ENCODE results near the gene LZTFL1.

LZTFL1 gene

DNA sequence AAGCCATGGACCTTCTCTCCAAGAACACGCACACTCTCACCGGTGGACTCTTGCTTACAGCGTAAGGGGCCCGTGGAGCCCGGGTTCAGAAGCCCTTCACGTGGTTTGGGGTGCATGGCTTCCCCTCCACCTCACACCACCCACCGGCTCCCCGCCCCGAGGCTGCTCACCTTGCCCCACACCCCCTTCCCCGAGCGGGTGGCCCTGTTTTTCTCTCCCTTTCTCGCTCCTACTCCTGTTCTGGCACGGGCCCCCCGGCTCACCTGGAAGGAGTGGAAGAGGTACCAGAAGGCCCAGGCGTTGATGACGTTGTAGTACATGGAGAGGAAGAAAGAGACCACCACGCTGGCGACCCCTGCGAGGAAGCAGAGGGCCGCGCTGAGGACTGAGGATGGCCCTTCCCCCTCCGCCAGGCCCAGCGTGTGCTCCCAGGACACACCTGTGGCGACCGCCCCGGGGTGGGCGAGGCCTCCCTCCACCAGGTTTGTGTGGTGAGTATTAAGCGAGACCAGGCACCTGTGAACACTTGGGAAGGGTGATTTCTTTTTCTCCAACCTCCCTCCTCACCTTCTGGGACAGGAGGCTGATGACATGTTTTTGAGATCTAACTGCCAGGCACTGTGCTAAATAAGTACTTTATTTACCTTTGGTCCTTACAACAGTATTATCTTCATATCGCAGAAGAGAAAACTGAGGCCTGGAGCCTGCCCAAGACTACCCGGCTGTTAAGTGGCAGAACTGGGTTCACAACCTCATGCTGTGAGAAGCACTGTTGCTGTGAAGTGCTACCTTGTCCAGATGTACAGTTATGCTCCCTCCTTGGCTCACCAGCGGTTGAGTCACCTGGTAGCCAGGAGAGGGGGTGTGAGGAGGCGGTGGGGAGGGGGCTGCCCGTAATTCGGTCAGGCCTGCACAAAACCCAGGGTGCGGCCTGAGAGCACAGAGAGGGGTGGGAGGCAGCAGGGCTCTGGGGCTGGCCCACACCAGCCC lies 61.9 kb downstream of the LZTFL1 start:
- H3K36me3 Mint-ChIP-seq: no peaks in the 10 kb centered on the region
- H3K4me3 Mint-ChIP-seq: no peak overlapping the region
- no peak for ATAC-seq (ENCODE audit: low read depth)
- H3K27me3 Mint-ChIP-seq: peaks cover 3% of the 10 kb centered on the region
- DNase-seq (ENCODE audit: low spot score in 2 of 2): no peak
- no peak overlapping the region for H3K27ac Mint-ChIP-seq
- H3K9me3 Mint-ChIP-seq: peaks cover 4% of the 10 kb centered on the region
- no peaks in the 10 kb centered on the region for H3K4me1 Mint-ChIP-seq

GRCh38 chr3:45778761-45779201 lies 63.1 kb downstream of the LZTFL1 start:
- no peaks in the 10 kb centered on the region for H3K4me1 Mint-ChIP-seq
- DNase-seq (ENCODE audit: low spot score in 2 of 2) (no peak), ATAC-seq (ENCODE audit: low read depth) (no peak)
- H3K27me3 Mint-ChIP-seq: peaks cover 5% of the 10 kb centered on the region
- H3K27ac Mint-ChIP-seq: no peak overlapping the region
- H3K36me3 Mint-ChIP-seq: no peaks in the 10 kb centered on the region
- no peaks in the 10 kb centered on the region for H3K9me3 Mint-ChIP-seq
- H3K4me3 Mint-ChIP-seq: no peak overlapping the region

GRCh38 chr3:45777746-45778386 lies 64.1 kb downstream of the LZTFL1 start:
- no peaks in the 10 kb centered on the region for H3K36me3 Mint-ChIP-seq
- H3K4me1 Mint-ChIP-seq: no peaks in the 10 kb centered on the region
- H3K27me3 Mint-ChIP-seq: peaks cover 5% of the 10 kb centered on the region
- no peaks in the 10 kb centered on the region for H3K9me3 Mint-ChIP-seq
- DNase-seq (ENCODE audit: low spot score in 2 of 2) (no peak), ATAC-seq (ENCODE audit: low read depth) (no peak)
- no peak overlapping the region for H3K27ac Mint-ChIP-seq
- H3K4me3 Mint-ChIP-seq: no peak overlapping the region

DNA sequence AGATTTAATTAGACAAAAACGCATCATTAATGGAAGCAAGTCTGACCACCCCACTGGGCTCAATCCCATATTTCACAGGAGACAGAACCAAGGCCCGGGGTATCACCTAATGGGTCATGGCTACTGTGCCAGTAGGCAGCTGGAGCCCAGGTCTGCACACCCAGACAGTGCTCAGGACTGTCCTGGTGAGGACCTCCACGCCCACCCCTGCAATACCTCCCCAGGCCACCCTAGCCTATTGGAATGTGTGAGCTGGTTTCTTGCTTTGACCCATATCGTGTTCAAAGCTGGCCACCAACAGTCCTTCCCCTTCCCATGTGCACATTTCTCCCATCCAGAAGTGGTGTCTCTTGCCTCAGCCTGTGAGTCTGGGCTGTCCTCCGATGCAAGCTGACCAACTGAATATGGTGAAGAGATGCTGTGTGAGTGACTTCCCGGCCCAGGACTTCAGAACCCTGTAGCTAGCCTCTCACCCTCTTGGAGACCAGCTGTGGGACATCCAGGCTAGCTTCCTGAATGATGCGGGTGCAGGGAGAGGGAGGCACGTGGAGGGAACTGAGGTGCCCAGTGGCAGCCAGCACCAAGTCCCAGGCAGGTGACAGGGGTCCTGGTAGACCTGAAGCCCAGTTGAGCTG lies 64.7 kb downstream of the LZTFL1 start:
- no peak overlapping the region for H3K27ac Mint-ChIP-seq
- H3K9me3 Mint-ChIP-seq: no peaks in the 10 kb centered on the region
- no peak for DNase-seq (ENCODE audit: low spot score in 2 of 2)
- no peaks in the 10 kb centered on the region for H3K4me1 Mint-ChIP-seq
- H3K36me3 Mint-ChIP-seq: no peaks in the 10 kb centered on the region
- H3K27me3 Mint-ChIP-seq: peaks cover 5% of the 10 kb centered on the region
- H3K4me3 Mint-ChIP-seq: no peak overlapping the region
- no peak for ATAC-seq (ENCODE audit: low read depth)

DNA sequence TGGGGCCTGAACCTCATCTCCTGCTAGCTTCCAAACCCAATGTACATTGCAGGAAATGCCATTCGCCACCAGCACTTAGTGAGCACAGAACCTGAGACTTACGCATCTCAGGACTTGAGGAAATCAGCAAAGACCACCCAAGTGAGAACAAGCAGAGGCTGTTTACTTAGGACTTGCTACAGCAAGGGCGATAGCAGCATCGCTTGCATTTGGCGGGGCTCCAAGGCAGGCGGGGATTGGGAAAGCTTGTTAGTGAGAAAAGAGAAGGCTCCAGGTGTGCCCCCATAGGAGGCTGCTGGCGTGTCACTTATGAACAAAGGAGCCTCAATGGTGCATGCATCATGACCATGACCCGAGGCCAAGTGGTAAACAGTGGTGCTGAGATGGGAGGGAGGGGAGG lies 65.3 kb downstream of the LZTFL1 start:
- Mint-ChIP-seq H3K9me3 (no peaks in the 10 kb centered on the region), H3K27ac (no peak overlapping the region), H3K4me3 (no peak overlapping the region), H3K27me3 (peaks cover 7% of the 10 kb centered on the region), H3K4me1 (no peaks in the 10 kb centered on the region), H3K36me3 (no peaks in the 10 kb centered on the region)
- ATAC-seq (ENCODE audit: low read depth) (no peak), DNase-seq (ENCODE audit: low spot score in 2 of 2) (no peak)

DNA sequence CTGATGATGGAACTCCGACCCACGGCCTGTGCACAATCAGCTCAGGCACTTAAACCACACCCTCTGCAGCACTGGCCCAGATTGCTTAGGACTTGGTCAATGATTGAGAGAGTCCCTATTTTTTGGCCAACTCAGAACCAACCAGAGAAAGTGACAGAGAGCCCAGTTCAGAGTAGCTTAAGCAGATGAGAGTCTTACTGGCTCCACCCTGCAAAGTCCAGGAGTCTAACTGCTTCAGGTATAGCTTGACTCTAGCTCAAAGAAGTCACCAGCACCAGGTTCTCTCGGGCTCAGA lies 65.7 kb downstream of the LZTFL1 start:
- H3K36me3 Mint-ChIP-seq: no peaks in the 10 kb centered on the region
- no peak overlapping the region for H3K4me3 Mint-ChIP-seq
- no peak for ATAC-seq (ENCODE audit: low read depth)
- H3K27me3 Mint-ChIP-seq: peaks cover 8% of the 10 kb centered on the region
- no peaks in the 10 kb centered on the region for H3K4me1 Mint-ChIP-seq
- DNase-seq (ENCODE audit: low spot score in 2 of 2): no peak
- no peaks in the 10 kb centered on the region for H3K9me3 Mint-ChIP-seq
- H3K27ac Mint-ChIP-seq: no peak overlapping the region

DNA sequence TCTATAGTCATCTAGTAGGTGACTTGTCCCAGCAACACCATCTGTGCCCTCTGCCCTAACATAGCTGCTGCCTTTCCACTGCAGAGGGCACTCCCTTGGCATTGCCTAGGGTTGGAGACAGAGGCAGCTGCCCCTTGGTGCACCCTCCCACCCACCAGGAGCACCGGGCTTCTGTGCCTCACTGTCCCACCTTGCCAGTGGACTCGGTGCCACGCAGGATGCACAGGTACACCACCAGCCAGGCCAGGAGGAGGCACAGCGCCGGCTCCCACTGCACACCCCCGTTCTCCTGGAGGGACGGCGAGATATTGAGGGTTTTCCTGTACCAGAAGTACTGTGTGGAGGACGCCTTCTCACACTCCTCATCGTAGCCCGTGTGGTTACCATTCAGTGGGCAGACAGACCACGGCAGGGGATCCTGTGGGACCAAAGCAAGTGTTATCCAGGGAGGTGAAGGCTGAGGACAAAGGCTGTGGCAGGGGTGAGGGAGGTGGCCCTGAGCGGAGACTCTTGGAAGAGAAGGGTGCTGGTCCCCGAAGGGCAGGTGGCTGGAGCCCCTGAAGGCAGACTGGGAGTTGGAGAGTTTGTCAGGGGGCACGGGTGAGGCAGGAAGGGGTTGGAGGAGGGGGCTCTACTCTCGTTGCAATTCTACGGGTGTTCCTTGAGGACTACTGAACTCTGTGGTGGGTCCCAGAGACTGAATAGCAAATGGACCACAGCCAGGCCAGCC lies 66.2 kb downstream of the LZTFL1 start:
- Mint-ChIP-seq H3K36me3 (no peaks in the 10 kb centered on the region), H3K9me3 (no peaks in the 10 kb centered on the region), H3K27ac (no peak overlapping the region), H3K4me1 (no peaks in the 10 kb centered on the region), H3K4me3 (no peak overlapping the region), H3K27me3 (peaks cover 8% of the 10 kb centered on the region)
- ATAC-seq (ENCODE audit: low read depth) (no peak), DNase-seq (ENCODE audit: low spot score in 2 of 2) (no peak)

GRCh38 chr3:45774581-45775521 lies 67.1 kb downstream of the LZTFL1 start:
- ATAC-seq (ENCODE audit: low read depth) (no peak), DNase-seq (ENCODE audit: low spot score in 2 of 2) (no peak)
- Mint-ChIP-seq H3K4me1 (no peaks in the 10 kb centered on the region), H3K27me3 (peaks cover 8% of the 10 kb centered on the region), H3K36me3 (no peaks in the 10 kb centered on the region), H3K27ac (no peak overlapping the region), H3K4me3 (no peak overlapping the region), H3K9me3 (no peaks in the 10 kb centered on the region)

- Mint-ChIP-seq H3K9me3 (no peaks in the 10 kb centered on the region), H3K27me3 (peaks cover 8% of the 10 kb centered on the region), H3K27ac (no peak overlapping the region), H3K4me3 (no peak overlapping the region), H3K36me3 (no peaks in the 10 kb centered on the region), H3K4me1 (no peaks in the 10 kb centered on the region)
- DNase-seq (ENCODE audit: low spot score in 2 of 2): no peak
- ATAC-seq (ENCODE audit: low read depth): no peak
These were observed 68.0 kb downstream of the LZTFL1 start for GRCh38 chr3:45773714-45774449.

All from memory B cell (primary cell).